ENCODE measurements around the gene CFC1.
"Not testable (repeated sequence)": the region's sequence is repeated elsewhere in the genome, so short reads cannot be mapped to it uniquely, and the experiment has no call there.

CFC1 gene

DNA sequence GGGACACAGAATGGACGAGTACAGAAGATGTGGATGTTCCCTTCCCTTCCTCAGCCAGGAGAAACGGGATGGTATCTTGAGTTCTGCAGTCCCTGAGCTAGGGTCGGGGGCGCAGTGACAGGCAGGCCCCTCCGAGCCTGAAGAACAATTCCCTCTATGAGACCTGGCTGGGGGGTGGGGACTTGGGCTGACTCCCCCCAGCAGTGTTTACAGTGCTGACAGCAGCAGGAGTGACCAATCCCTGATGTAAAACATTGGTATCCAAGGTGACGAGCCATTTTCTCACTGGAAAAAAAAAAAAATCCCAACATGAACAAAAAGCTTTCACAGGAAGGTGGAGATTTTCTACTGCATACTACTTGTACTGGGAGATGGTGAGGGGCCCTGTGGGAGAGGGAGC is at the start of gene CFC1:
TSS of gene CFC1 (minus strand) at position 183 of the 400 bp plus-strand sequence. CDS start 288 bp downstream, outside the sequence.
- not testable (repeated sequence) for DNase-seq (ENCODE audit: low spot score)

- DNase-seq (ENCODE audit: low spot score) = not testable (repeated sequence)
These were observed 42.3 kb upstream of the CFC1 start for GRCh38 chr2:130641688-130642087.

DNA sequence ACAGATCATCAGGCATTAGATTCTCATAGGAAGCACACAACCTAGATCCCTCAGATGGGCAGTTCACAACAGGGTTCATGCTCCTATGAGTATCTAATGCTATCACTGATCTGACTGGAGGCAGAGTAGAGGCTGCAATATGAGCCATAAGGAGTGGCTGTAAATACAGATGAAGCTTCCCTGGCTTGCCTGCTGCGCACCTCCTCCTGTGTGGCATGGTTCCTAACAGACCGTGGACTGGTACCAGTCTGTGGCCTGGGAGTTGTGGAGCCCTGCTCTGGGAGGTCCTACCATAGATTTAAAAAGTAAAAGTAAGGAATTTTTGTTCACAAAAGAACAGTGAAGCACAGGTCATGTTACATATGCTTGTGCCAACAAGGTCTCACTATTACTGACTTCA is 39.6 kb upstream of the CFC1 start:
- DNase-seq (ENCODE audit: low spot score) = not testable (repeated sequence)

- not testable (repeated sequence) for DNase-seq (ENCODE audit: low spot score)
These were observed 29.6 kb upstream of the CFC1 start for GRCh38 chr2:130628784-130629475.

- DNase-seq (ENCODE audit: low spot score) = not testable (repeated sequence)
These were observed 11.8 kb upstream of the CFC1 start, which contains the start of gene POTEJ for GRCh38 chr2:130611140-130611539. Gene POTEJ (plus strand): TSS chr2:130611440. CDS start chr2:130611533, 93 bp downstream.

- DNase-seq (ENCODE audit: low spot score) = not testable (repeated sequence)
These were observed 11.1 kb upstream of the CFC1 start for GRCh38 chr2:130610486-130610885.

DNA sequence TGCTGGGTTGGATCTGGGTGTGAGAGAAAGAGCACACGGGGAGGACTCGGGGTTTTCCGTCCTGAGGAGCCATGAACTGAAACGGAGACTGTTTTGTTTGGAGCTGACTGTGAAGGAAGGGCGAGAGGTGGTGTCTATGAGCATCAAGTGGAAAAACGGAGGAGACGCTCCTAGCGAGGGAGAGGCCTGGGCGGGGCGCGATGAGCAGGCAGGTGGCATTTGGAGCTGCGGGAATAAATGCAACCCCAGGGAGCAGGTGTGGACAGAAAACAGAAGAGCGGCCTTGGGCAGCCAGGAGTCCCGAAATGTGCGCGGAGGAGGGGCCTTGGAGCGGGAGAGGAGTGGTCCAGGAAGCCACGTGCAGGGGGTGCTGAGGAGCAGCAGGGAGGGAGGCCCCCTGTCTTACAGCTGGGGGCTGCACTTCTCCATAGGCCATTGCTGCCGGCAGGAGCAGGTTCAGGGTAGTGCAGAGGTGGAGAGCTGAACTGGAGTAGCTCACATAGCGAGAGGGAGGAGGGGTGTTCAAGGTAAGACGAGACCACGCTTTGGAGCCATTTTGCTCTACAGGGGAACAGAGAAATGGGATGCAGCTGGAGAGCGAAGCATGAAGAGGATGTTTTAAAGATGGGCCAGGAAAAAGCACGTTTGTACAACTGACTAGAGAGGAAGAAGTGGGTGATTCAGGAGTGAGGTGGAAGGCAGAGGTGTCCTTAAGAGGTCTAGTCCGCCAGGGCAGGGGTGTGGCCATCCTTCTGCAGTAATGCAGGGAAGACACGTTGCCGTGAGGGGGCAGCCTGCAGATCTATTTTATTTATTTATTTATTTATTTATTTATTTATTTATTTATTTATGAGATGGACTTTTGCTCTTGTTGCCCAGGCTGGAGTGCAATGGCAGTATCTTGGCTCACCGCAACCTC is 9.9 kb upstream of the CFC1 start:
- DNase-seq (ENCODE audit: low spot score) = not testable (repeated sequence)

GRCh38 chr2:130608276-130609001 is 9.1 kb upstream of the CFC1 start:
- not testable (repeated sequence) for DNase-seq (ENCODE audit: low spot score)

DNA sequence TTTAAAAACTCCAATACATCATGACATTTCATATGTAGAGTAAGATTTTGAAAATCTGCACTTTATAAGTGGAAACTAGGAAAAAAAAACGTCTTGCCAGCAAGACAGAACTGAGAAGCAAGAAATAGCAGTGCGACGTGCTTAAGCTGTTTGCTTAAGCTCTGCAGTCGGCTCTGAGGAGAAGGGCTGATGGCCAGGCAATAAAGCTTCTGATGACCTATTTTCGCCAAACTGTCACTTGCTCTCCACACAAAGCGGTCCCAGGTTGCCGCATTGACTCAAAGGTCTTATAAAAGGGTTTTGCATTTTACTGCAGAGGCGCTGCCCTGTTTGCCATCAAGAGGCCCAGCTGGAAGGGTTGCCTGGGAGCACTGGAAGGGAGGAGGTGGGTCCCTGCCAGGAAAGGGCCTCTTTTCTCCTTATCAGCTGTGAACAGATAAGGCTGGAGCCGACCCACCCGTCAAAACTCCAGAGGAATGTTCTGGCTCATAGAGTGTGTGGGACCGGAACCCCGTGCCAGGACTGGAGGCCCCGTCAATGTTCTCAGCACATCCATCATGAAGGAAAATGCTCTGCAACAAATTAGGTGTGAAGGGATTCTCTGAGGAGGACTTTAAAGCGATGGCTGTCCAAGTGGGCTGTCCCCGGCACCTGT is 2.4 kb upstream of the CFC1 start:
- DNase-seq (ENCODE audit: low spot score) = not testable (repeated sequence)

DNA sequence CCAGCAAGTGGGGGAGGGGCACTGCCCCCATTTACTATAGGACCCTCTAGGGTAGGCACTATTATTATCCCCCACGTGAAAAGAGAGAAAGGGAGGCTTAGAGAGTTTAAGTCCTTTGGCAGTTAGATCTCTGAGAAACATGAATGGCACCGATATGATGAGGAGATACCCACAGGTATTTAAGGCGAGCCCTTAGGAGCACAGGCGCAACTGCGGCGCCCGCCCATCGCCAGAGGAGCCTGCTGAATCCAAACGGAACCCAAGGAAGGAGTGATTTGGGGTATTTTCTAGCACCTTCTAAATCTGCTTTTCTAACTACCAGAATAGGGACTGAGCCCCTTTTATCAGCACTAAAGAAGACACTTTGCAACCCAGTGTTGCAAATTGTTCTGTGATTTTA is 551 bp upstream of the CFC1 start:
- not testable (repeated sequence) for DNase-seq (ENCODE audit: low spot score)

- not testable (repeated sequence) for DNase-seq (ENCODE audit: low spot score)
These were observed 912 bp downstream of the CFC1 start for GRCh38 chr2:130598463-130598862.

DNA sequence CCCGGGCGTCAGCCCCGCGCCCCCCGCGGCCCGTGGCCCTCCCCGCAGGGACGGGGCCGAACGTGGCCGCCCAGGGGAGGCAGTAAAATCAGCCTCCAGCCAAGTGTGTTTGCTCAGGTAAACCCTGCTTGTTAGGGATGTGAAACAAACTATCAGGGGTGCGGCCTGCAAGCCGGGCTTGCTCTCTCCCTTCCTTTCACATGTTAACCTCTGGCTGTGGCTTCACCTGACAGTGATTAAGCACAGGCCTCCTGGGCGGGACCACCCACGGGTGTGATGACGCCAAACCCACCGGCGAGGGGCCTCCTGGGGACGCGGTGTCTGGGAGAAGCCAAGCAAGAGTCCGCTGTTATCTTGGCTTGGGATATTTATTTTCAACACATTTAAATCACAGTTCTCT is 1.4 kb downstream of the CFC1 start:
- not testable (repeated sequence) for DNase-seq (ENCODE audit: low spot score)

DNA sequence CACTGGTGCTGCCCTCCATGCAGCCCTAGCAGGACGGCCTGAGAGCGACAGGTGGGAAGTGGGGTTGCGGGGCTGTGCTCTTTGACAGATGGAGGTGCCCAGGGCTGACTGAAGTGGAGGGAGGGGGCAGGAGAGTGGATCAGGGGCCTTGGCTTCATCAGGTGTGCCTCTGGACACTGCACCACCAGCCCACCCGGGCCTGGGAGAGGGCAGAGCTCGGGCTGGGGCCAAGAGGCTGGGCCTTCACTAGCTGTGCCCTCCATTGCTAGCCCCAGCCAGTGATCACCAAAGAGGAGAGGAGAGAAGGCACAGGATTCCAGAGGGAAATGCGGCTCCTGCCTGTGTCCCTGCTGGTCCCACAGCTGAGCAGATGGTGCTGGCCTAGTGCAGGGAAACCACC is 2.6 kb downstream of the CFC1 start:
- not testable (repeated sequence) for DNase-seq (ENCODE audit: low spot score)

DNA sequence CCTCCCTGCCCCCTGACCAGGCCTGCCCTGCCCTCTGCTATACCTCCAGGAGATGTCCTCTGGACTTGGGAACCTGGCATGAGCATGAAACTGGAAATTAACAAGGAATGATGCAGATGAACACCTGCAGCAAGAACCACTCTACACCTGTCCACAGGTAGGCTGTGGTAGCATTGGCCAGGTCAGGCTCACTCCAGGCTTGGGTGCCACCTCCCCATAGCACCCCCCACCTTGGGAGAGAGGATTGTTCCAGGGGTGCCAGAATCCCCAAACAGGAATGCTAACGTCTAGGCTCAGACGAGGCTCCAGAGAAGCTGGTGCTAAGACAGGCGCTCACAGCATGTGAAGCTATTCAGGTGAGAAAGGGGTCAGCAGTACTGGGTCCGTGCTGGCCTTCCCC is 5.4 kb downstream of the CFC1 start:
- not testable (repeated sequence) for DNase-seq (ENCODE audit: low spot score)

DNA sequence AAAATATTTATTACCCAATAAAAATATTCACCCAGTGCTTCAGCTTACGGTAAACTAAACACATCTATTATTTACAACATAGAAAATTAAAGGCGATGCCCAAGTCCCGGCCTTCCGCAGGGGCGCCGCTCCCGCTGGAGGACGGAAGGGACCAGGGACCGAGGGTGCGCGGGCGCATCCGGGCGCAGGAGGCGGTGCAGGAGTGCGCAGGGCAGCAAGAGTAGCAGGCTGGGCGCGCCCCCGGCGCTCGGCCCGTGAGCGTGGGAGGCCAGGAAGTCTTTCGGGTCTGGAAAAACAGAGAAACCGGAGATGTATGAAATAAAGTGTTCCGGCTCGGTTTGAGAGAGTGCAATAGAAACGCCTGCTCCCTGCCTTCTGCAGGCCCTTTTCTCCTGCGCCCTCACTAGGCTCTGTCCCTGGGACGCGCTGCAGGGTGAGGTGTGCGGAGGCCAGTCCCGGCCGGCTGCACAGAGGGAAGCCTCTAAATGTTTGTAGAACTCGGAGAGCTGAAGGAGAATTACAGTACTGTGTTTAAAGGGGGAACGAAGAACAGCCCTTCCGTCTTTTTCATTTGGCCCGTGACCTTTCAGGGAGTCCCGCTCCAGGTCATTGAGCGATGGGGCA is 6.5 kb downstream of the CFC1 start:
- not testable (repeated sequence) for DNase-seq (ENCODE audit: low spot score)

GRCh38 chr2:130590842-130591359 is 8.5 kb downstream of the CFC1 start:
- not testable (repeated sequence) for DNase-seq (ENCODE audit: low spot score)

DNA sequence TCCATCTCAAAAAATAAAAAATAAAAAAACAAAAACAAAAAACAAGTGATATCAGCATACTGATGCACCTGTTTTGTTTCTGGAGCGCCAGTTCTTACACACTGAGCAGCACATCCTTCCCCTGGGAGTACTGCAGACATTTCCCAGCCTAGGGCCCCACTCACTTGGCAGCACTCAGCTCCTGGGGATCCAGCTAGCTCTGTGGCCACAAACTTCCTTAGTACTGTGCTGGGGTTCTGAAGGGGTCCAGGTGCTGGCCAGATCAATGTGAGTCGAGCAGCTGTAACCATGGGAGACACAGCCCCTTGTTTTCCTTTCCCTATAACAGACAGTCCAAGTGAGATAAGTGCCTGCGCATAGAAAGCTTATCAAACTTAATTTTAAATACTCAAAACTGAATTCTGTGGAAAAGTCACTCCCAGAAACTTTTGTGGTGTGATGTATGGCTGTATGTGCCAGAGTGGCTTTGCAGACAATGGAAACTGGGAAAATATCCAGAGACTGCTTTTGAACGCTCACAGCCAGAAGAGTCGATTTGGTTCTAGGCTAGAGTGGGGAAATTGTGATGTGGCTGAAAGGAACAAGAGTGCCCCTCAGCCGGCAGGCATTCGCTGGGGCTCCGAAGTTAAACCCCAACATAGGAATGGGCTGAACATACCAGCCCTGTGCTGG is 9.1 kb downstream of the CFC1 start:
- not testable (repeated sequence) for DNase-seq (ENCODE audit: low spot score)

DNA sequence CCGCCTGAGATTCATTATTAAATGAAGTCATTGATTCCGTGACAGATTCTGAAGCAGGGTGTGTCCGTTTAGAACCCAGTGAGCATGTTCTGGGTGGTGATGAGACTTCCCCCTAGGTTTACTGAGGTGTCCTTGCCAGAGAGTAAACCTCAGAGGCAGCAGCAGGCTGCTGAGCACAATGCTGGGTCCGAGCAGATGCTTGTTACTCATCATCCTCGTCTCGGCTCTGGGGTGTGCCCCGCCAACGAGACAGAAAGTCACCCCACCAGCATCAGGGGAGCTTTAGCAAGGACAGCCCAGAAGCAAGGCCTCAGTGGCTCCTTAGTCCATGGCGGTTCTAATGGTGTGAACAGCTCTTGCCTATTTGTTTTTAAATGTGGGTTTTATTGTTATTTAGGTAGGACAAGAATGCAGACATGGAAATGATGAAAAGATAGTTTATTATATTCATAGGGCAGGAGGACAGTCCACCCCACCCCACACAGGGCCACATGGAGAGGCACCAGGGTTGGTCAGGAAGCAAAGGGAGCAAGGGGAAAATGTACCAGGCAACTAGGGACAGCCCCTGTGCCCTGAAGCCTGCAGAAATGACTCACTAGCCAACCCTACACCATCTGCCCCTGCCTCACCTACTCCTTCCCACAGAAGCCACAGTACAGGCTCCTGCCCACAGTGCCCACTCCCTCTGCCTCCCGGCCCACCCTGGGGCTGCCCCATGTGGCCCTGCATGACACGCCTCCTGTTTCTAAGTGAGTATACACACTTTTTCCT is 10.5 kb downstream of the CFC1 start:
- DNase-seq (ENCODE audit: low spot score) = not testable (repeated sequence)

GRCh38 chr2:130584726-130585125 is 14.6 kb downstream of the CFC1 start:
- DNase-seq (ENCODE audit: low spot score) = not testable (repeated sequence)

All from AG08396 (cell line).